RWPE1 (cell line): ENCODE results near the gene EPAS1.
A peak's percentile ranks its signal among the peaks of the same experiment; 100 is the strongest.

Source experiments
- CTCF ChIA-PET: fragments of 350-600 bp; sonication (Branson Sonifier 250); formaldehyde crosslinking; extraction: SDS; loops from one replicate; lab custom pipeline; 2021; lab: Yijun Ruan, JAX
- POLR2A ChIA-PET: fragments of 400-600 bp; formaldehyde crosslinking; extraction: SDS; loops from one replicate; lab custom pipeline; 2020; ENCODE audit warnings: antibody characterized with exemption; ENCODE audit not compliant: low non-redundant PET; lab: Yijun Ruan, JAX
- DNase-seq: peaks from one replicate; pipeline ENCODE4 v3.0.0; 2012; ENCODE audit warnings: low spot score
- H3K27ac ChIP-seq: fragments of 450-650 bp; 2 replicates; pipeline ENCODE4 v1.5.1; 2017
- TF ChIP-seq, protein P1 (sequence below): fragments of 450-650 bp; conservative IDR thresholded peaks from 2 replicates; pipeline ENCODE4 v1.5.1; 2017; ENCODE audit warnings: low read depth, mild to moderate bottlenecking

The EPAS1 gene

DNA sequence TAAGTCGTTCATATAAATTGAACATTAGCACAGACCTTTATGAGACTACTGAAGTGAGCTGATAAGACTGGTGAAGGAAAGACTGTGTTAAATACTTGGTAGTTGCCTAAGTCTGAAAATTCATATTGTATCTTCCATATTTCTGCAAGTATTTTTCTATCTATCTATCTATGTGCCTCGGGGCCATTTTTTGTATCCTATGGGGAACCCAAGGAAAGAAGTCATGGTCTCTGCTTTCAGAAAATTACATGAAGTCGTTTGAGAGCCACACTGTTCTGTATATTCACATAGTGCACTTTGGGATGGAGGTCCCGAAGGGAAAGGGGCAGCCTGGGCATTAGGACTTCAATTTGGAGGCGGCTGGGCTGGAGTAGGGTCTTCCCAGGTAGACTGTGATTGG is 89.6 kb downstream of the EPAS1 start:
- no peak for DNase-seq
- ChIA-PET POLR2A (no interaction called here), CTCF (interaction anchor here (0.7 to 1.5 kb wide), 3 partner anchors 22 to 151 kb away, joined by 3 to 4 read pairs (median 3); no protein-coding TSS in a partner anchor)
- TF ChIP-seq, protein P1, sequence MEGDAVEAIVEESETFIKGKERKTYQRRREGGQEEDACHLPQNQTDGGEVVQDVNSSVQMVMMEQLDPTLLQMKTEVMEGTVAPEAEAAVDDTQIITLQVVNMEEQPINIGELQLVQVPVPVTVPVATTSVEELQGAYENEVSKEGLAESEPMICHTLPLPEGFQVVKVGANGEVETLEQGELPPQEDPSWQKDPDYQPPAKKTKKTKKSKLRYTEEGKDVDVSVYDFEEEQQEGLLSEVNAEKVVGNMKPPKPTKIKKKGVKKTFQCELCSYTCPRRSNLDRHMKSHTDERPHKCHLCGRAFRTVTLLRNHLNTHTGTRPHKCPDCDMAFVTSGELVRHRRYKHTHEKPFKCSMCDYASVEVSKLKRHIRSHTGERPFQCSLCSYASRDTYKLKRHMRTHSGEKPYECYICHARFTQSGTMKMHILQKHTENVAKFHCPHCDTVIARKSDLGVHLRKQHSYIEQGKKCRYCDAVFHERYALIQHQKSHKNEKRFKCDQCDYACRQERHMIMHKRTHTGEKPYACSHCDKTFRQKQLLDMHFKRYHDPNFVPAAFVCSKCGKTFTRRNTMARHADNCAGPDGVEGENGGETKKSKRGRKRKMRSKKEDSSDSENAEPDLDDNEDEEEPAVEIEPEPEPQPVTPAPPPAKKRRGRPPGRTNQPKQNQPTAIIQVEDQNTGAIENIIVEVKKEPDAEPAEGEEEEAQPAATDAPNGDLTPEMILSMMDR: no peak
- peak overlapping the region; percentile 62 for H3K27ac ChIP-seq

DNA sequence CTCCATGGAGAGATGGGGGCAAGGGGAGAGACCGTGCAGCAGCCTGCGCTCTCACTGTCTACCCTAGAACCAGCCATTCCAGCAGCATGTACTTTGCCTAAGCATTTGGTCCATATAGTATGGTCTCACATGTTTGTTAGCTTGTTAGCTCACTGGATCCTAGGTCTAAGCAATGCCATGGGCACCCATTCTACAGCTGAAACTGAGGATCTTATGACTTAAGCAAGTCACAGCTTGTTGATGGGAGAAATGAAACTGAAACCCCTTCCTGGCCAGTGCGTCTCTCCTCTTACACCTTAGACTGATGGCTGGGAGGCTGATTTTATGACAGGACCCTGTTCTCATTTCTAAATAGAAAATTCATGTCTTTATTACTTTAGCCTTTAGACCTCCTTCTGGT is 90.1 kb downstream of the EPAS1 start:
- DNase-seq: no peak
- H3K27ac ChIP-seq: peak overlapping the region; percentile 62
- ChIA-PET POLR2A (no interaction called here), CTCF (interaction anchor here (1.5 kb wide), 1 partner anchor 75 kb away, joined by 4 read pairs; no protein-coding TSS in a partner anchor)
- TF ChIP-seq, protein P1: no peak

DNA sequence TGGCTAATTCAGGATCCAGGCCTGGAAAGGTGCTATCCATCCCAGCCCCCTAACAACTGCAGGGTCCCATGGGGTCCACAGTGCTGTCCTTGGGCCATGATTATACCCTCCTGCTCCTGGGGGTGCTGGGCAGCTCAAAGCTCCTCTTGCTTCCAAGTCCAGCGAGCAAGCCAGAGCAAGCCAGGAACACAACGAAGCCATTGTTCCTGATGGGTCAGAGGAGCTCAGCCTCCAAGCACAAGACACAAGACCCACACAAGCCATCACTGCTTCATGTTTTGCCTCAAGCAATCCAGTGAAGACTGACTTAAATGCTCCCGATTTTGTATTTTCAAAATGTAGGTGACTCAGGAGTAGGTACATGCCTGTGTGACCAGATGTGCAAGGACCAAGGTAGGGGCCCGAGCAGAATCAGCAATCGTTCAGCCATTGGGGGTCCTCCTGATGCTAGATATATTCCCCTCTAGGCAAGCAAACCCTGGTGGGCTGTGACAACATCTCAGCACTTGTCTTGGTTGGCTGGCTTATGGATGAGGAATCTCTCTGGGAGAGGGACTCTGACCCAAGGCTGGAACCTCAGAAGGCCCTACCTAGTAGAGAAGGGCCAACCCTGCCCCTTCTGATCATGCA is 90.8 kb downstream of the EPAS1 start:
- H3K27ac ChIP-seq: peak overlapping the region; percentile 21
- CTCF ChIA-PET: no interaction called here
- TF ChIP-seq, protein P1: no peak
- DNase-seq: no peak
- POLR2A ChIA-PET: no interaction called here

DNA sequence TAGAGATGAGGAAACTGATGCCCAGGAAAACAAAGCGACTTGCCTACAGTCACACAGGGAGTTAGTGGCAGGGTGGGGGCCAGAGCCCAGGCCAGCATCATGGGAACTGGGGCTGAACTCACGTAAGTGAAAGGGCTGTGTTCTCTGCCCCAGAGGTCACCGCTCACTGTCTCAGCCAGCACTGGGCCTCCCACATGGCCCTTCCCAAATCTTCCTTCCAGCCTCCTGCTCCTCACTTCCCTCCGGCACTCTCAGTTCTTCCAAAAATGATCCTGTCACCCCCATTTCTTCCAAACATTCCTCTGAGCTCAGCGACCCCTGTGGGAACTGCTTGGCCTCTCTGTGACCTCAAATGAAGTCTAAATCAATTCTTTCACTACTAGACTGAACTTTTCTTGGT is 91.7 kb downstream of the EPAS1 start:
- H3K27ac ChIP-seq: no peak overlapping the region
- POLR2A ChIA-PET: no interaction called here
- TF ChIP-seq, protein P1: no peak
- CTCF ChIA-PET: no interaction called here
- no peak for DNase-seq

DNA sequence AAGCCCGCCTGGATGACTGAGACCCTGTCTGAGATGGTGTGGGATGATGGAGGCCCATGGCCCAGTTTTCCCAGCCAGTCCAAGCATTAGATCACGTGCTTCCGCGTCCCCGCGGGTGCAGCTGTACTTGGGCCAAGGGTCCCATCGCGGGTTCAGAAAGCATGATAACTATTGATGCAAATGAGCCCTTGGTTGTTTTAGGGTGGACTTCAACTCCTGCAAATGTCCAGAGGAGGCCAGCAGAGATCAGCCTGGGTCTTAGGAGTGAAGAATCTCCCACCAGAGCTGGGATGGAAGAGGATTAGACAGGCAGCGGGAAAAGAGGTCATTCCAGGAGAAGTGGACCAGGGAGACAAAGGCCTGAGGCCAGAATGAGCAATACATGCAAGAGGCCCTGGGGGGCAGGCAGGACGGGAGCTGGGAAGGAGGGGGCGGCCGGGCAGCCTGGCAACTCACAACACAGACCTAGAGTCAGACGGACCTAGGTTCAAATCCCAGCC is 92.3 kb downstream of the EPAS1 start:
- ChIA-PET CTCF (no interaction called here), POLR2A (no interaction called here)
- TF ChIP-seq, protein P1: no peak
- no peak for DNase-seq
- H3K27ac ChIP-seq: no peak overlapping the region

DNA sequence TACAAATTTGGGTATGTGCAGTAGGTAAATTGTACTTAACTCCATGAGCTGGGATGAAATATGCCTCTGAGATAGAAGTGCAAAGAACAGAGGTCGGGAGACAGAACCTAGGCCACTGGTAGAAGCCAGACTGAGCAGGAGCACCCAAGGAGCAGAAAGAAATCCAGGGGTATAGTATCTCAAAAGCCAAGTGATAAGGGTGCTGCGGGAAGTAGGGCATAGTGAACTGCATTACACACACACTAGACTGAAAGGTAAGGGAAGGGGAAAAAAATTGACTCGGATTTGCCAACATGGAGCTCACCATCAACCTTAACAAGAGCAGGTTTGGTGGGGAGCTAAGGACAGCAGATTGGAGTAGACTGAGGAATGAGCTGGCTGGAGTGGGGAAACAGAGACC is 92.8 kb downstream of the EPAS1 start:
- TF ChIP-seq, protein P1: no peak
- POLR2A ChIA-PET: no interaction called here
- CTCF ChIA-PET: no interaction called here
- DNase-seq: no peak
- H3K27ac ChIP-seq: no peak overlapping the region
